HepG2 (cell line): ENCODE data around the gene CAMTA1. TPM values are rescaled to one million over a fixed set of nuclear protein-coding genes. Genes with fewer than 3 reads are reported as not detected.

Experiments used
- AGO2 ChIP-seq: fragments of 200-400 bp; formaldehyde crosslinking; optimal IDR thresholded peaks from 2 replicates; pipeline ENCODE3; 2017; ENCODE audit warnings: mild to moderate bottlenecking, low read depth, low read length, moderate library complexity
- ATF7-NPFF ChIP-seq: sonication (generic); formaldehyde crosslinking; IDR thresholded peaks from 2 replicates; pipeline ENCODE4 v1.8.1; 2023; ENCODE audit warnings: mild to moderate bottlenecking, low read depth, missing genetic modification reagents, moderate library complexity
- FOXM1 ChIP-seq: sonication (generic); formaldehyde crosslinking; IDR thresholded peaks from 2 replicates; pipeline ENCODE4 v1.5.0; 2020; ENCODE audit warnings: missing genetic modification reagents
- HCFC1 ChIP-seq: fragments of 150-350 bp; IDR thresholded peaks from 2 replicates; pipeline ENCODE4 v1.6.1; 2014; ENCODE audit warnings: low read depth, low read length
- ISX ChIP-seq: sonication (generic); formaldehyde crosslinking; conservative IDR thresholded peaks from 2 replicates; pipeline ENCODE4 v1.5.0; 2020; ENCODE audit warnings: missing genetic modification reagents
- KDM3A ChIP-seq: IDR thresholded peaks from 2 replicates; pipeline ENCODE4 v1.6.1; 2018; ENCODE audit warnings: low read depth, missing compliant biosample characterization
- KMT2B ChIP-seq: IDR thresholded peaks from 2 replicates; pipeline ENCODE4 v1.6.1; 2016; ENCODE audit warnings: missing genetic modification reagents, missing compliant biosample characterization
- MLLT10 ChIP-seq: sonication (generic); formaldehyde crosslinking; IDR thresholded peaks from 2 replicates; pipeline ENCODE4 v1.4.0; 2020; ENCODE audit warnings: missing genetic modification reagents
- MTF2 ChIP-seq: sonication (generic); formaldehyde crosslinking; IDR thresholded peaks from 2 replicates; pipeline ENCODE4 v1.5.0; 2020; ENCODE audit warnings: missing genetic modification reagents, borderline replicate concordance
- NFE2L2 ChIP-seq: fragments of 150-350 bp; IDR thresholded peaks from 2 replicates; pipeline ENCODE4 v1.6.1; 2014; ENCODE audit warnings: low read length
- POLR2G ChIP-seq: fragments of 200-400 bp; formaldehyde crosslinking; IDR thresholded peaks from 2 replicates; pipeline ENCODE4 v1.6.1; 2018; ENCODE audit warnings: mild to moderate bottlenecking, low read depth, low read length, moderate library complexity
- ZFP36 ChIP-seq: fragments of 150-350 bp; IDR thresholded peaks from 2 replicates; pipeline ENCODE4 v1.6.1; 2018; ENCODE audit warnings: borderline replicate concordance, low read length, low read depth; ENCODE audit not compliant: partially characterized antibody
- ZFYVE20 ChIP-seq: sonication (generic); formaldehyde crosslinking; IDR thresholded peaks from 2 replicates; pipeline ENCODE4 v1.8.0; 2023; ENCODE audit warnings: low read depth, mild to moderate bottlenecking, moderate library complexity, missing genetic modification reagents, borderline replicate concordance
- ZMYM4 ChIP-seq: sonication (generic); formaldehyde crosslinking; IDR thresholded peaks from 2 replicates; pipeline ENCODE4 v1.8.1; 2023; ENCODE audit warnings: mild to moderate bottlenecking, missing genetic modification reagents
- ZNF124 ChIP-seq: sonication (generic); formaldehyde crosslinking; IDR thresholded peaks from 2 replicates; pipeline ENCODE4 v1.4.0; 2020; ENCODE audit warnings: missing genetic modification reagents
- ZNF672 ChIP-seq: sonication (generic); formaldehyde crosslinking; IDR thresholded peaks from 2 replicates; pipeline ENCODE4 v1.8.1; 2022; ENCODE audit warnings: missing genetic modification reagents
- ZNF790 ChIP-seq: sonication (generic); formaldehyde crosslinking; IDR thresholded peaks from 2 replicates; pipeline ENCODE4 v1.8.0; 2022; ENCODE audit warnings: missing genetic modification reagents, mild to moderate bottlenecking, borderline replicate concordance
- ZNF816 ChIP-seq: sonication (generic); formaldehyde crosslinking; IDR thresholded peaks from 2 replicates; pipeline ENCODE4 v1.8.0; 2022; ENCODE audit warnings: missing genetic modification reagents, mild to moderate bottlenecking, borderline replicate concordance
- polyA plus RNA-seq, 8 experiments: library from polyadenylated mRNA; depleted of rRNA in 3 of 8; stranded (reverse) in 7 of 8; unstranded in 1 of 8; fragments of >200 nt; fragmentation: Illumina TruSeq in 4 of 8; extraction: Trizol in 4 of 8; gene quantifications; 2 replicates each; pipeline versions ENCODE4 v1.2.1 to v1.2.3, GENCODE V29; 2011 to 2016; ENCODE audit warnings: low read depth in 4 of 8, missing spikeins in 1 of 8, mixed read lengths in 1 of 8; ENCODE audit not compliant: insufficient read depth in 1 of 8
- total RNA-seq, 5 experiments: library from RNA; depleted of rRNA; stranded (reverse); fragments of >200 nt; fragmentation: Illumina TruSeq; extraction: Trizol; gene quantifications; 2 replicates each; pipeline ENCODE4 v1.2.3, GENCODE V29; 2016; ENCODE audit warnings: low read depth in 1 of 5
- TF ChIP-seq, protein P1 (sequence below): fragments of 450-650 bp; IDR thresholded peaks from 2 replicates; pipeline ENCODE4 v1.6.1; 2017; ENCODE audit warnings: mild to moderate bottlenecking
- TF ChIP-seq, protein P2 (sequence below): sonication (generic); formaldehyde crosslinking; IDR thresholded peaks from 2 replicates; pipeline ENCODE4 v1.4.0; 2020; ENCODE audit warnings: low read depth, mild to moderate bottlenecking, missing genetic modification reagents
- TF ChIP-seq, protein P3 (sequence below): IDR thresholded peaks from 2 replicates; pipeline ENCODE4 v1.6.1; 2016; ENCODE audit warnings: missing biosample characterization, missing genetic modification reagents, low read depth
- TF ChIP-seq, protein P4 (sequence below): sonication (generic); formaldehyde crosslinking; IDR thresholded peaks from 2 replicates; pipeline ENCODE4 v1.9.0; 2021; ENCODE audit warnings: missing genetic modification reagents, borderline replicate concordance

CAMTA1 gene
- total and polyA plus RNA-seq, 2 of the 13 experiments (the other 11 are each of a cell fraction or from before 2014, with no cell fraction given), result 25.0 to 36.4 TPM

DNA sequence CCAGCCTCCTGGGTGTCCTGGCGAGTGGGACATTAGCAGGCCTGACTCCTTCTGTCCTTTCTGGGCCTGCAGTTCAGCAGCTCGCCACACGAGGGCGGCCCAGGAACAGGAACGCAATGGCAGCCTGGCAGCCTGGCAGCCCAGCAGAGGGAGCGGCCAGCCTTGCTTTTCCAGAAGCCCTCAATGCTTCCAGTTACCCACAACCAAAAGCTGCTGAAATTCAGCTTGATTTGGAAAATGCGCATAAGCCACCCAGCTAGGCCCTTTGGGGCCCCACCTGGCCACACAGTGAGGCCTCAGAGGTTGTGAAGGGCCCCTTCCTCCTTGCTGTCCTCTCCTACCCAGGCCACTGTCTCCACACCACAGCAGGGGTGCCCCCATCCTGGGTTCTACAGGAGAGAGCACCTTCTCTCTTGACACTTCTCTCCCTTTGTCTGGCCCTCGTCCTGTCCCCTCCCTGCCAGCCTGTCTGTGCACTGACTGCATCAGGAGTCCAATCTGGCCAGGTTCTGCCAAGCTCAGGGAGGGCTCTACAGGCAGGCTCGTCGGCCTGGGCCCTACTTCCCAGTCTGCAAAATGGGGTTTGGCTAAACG lies 882.5 kb downstream of the CAMTA1 start (continued):
- TF ChIP-seq, protein P1, sequence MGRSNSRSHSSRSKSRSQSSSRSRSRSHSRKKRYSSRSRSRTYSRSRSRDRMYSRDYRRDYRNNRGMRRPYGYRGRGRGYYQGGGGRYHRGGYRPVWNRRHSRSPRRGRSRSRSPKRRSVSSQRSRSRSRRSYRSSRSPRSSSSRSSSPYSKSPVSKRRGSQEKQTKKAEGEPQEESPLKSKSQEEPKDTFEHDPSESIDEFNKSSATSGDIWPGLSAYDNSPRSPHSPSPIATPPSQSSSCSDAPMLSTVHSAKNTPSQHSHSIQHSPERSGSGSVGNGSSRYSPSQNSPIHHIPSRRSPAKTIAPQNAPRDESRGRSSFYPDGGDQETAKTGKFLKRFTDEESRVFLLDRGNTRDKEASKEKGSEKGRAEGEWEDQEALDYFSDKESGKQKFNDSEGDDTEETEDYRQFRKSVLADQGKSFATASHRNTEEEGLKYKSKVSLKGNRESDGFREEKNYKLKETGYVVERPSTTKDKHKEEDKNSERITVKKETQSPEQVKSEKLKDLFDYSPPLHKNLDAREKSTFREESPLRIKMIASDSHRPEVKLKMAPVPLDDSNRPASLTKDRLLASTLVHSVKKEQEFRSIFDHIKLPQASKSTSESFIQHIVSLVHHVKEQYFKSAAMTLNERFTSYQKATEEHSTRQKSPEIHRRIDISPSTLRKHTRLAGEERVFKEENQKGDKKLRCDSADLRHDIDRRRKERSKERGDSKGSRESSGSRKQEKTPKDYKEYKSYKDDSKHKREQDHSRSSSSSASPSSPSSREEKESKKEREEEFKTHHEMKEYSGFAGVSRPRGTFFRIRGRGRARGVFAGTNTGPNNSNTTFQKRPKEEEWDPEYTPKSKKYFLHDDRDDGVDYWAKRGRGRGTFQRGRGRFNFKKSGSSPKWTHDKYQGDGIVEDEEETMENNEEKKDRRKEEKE, result no peak
- TF ChIP-seq ZFP36 (no peak), ZMYM4 (CRISPR knock-in tag) (no peak), KMT2B (CRISPR knock-in tag) (no peak), ZNF672 (CRISPR knock-in tag) (no peak), POLR2G (no peak), KDM3A (CRISPR knock-in tag) (peak; percentile 73; the same call in 1 of the 2 replicates), ZNF790 (CRISPR knock-in tag) (no peak), AGO2 (no peak), ATF7-NPFF (CRISPR knock-in tag) (no peak), FOXM1 (no peak), ISX (CRISPR knock-in tag) (no peak), MLLT10 (CRISPR knock-in tag) (no peak), MTF2 (no peak), ZFYVE20 (CRISPR knock-in tag) (no peak), HCFC1 (no peak), ZNF816 (CRISPR knock-in tag) (no peak), NFE2L2 (no peak), ZNF124 (CRISPR knock-in tag) (0 out of 2 replicates have a peak, but pooled peaks have one; percentile 64)
- TF ChIP-seq, protein P2, sequence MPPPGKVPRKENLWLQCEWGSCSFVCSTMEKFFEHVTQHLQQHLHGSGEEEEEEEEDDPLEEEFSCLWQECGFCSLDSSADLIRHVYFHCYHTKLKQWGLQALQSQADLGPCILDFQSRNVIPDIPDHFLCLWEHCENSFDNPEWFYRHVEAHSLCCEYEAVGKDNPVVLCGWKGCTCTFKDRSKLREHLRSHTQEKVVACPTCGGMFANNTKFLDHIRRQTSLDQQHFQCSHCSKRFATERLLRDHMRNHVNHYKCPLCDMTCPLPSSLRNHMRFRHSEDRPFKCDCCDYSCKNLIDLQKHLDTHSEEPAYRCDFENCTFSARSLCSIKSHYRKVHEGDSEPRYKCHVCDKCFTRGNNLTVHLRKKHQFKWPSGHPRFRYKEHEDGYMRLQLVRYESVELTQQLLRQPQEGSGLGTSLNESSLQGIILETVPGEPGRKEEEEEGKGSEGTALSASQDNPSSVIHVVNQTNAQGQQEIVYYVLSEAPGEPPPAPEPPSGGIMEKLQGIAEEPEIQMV (CRISPR knock-in tag), result no peak; the same call in 1 of the 2 replicates
- TF ChIP-seq, protein P3, sequence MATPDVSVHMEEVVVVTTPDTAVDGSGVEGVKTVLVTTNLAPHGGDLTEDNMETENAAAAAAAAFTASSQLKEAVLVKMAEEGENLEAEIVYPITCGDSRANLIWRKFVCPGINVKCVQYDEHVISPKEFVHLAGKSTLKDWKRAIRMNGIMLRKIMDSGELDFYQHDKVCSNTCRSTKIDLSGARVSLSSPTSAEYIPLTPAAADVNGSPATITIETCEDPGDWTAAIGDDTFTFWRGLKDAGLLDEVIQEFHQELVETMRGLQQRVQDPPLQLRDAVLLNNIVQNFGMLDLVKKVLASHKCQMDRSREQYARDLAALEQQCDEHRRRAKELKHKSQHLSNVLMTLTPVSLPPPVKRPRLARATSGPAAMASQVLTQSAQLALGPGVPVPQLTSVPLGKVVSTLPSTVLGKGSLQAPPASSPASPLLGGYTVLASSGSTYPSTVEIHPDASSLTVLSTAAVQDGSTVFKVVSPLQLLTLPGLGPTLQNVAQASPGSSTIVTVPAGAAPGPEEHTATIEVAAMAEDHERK, result no peak
- TF ChIP-seq, protein P4, sequence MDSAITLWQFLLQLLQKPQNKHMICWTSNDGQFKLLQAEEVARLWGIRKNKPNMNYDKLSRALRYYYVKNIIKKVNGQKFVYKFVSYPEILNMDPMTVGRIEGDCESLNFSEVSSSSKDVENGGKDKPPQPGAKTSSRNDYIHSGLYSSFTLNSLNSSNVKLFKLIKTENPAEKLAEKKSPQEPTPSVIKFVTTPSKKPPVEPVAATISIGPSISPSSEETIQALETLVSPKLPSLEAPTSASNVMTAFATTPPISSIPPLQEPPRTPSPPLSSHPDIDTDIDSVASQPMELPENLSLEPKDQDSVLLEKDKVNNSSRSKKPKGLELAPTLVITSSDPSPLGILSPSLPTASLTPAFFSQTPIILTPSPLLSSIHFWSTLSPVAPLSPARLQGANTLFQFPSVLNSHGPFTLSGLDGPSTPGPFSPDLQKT, result no peak
